Epithelial cell of proximal tubule (primary cell): Measurements from ENCODE around the gene IFT172. TPM values are rescaled to one million over a fixed set of nuclear protein-coding genes. Genes with fewer than 3 reads are reported as not detected.

ENCODE experiments used
- DNase-seq: peaks from one replicate; pipeline ENCODE4 v3.0.0-alpha.2; 2011; ENCODE audit warnings: low read depth
- H3K4me3 ChIP-seq: 2 replicates; pipeline ENCODE4 v1.5.1; 2011; ENCODE audit warnings: low read depth, mild to moderate bottlenecking, low read length
- total RNA-seq: library from RNA; depleted of rRNA; stranded (reverse); fragments of >200 nt; gene quantifications from 2 replicates; pipeline ENCODE4 v1.2.3, GENCODE V29; 2015
- TF ChIP-seq, protein P1 (sequence below): conservative IDR thresholded peaks from 2 replicates; pipeline ENCODE4 v1.5.1; 2012; ENCODE audit warnings: low read depth, mild to moderate bottlenecking, low read length

Gene IFT172
- total RNA-seq, 1 donor from 2014 or later: 3.7 TPM

GRCh38 chr2:27412419-27413152 lies 77.0 kb downstream of the IFT172 start:
- no peak for DNase-seq
- TF ChIP-seq, protein P1, sequence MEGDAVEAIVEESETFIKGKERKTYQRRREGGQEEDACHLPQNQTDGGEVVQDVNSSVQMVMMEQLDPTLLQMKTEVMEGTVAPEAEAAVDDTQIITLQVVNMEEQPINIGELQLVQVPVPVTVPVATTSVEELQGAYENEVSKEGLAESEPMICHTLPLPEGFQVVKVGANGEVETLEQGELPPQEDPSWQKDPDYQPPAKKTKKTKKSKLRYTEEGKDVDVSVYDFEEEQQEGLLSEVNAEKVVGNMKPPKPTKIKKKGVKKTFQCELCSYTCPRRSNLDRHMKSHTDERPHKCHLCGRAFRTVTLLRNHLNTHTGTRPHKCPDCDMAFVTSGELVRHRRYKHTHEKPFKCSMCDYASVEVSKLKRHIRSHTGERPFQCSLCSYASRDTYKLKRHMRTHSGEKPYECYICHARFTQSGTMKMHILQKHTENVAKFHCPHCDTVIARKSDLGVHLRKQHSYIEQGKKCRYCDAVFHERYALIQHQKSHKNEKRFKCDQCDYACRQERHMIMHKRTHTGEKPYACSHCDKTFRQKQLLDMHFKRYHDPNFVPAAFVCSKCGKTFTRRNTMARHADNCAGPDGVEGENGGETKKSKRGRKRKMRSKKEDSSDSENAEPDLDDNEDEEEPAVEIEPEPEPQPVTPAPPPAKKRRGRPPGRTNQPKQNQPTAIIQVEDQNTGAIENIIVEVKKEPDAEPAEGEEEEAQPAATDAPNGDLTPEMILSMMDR: no peak
- no peak overlapping the region for H3K4me3 ChIP-seq

- TF ChIP-seq, protein P1: no peak
- DNase-seq: no peak
- peak within 1 kb of the TSS; percentile 87 for H3K4me3 ChIP-seq
Measured at GRCh38 chr2:27409321-27410073, 80.0 kb downstream of the IFT172 start, which contains the start of gene PPM1G. Gene PPM1G (minus strand): TSS chr2:27409591. CDS start chr2:27409422, 169 bp downstream.

GRCh38 chr2:27408601-27409320 lies 80.8 kb downstream of the IFT172 start:
- DNase-seq: no peak
- TF ChIP-seq, protein P1: no peak
- H3K4me3 ChIP-seq: peak overlapping the region; percentile 87

GRCh38 chr2:27407798-27408491 lies 81.6 kb downstream of the IFT172 start:
- no peak for DNase-seq
- TF ChIP-seq, protein P1: peak; percentile 62
- H3K4me3 ChIP-seq: peak overlapping the region; percentile 87

DNA sequence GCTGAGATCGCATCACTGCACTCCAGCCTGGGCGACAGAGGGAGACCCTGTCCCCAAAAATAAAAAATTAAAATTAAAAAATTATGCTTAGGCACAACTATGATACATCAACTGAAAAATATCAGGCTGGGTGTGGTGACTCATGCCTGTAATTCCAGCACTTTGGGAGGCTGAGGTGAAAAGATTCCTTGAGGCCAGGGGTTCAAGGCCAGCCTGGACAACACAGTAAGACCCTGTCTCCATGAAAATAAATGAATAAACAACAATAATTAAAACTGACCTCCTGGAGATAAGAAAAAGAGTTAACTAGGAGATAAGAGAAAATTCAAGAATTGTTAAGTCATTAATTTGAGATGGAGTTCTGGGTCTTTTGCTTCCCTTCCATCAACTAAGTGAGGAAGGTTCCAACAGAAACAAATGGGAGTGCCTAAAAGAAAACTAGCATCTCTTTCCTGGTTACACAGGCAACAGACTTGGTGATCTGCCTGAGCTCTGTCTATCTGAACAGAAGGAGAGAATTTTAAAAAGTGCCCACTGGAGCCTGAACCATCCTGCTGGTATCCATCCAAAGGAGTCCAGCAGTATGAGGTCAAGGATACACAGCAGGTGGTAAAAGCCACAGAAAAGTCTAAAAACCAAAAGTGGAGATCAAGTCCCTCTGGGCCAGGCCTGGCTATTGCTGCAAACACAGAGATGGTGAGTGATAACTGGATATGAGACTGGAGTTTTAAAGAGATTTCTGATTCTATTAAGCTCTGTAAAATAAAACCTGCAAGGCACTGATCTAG lies 89.0 kb downstream of the IFT172 start:
- H3K4me3 ChIP-seq: no peak overlapping the region
- no peak for DNase-seq
- TF ChIP-seq, protein P1: no peak

GRCh38 chr2:27398962-27399361 lies 90.6 kb downstream of the IFT172 start:
- DNase-seq: no peak
- TF ChIP-seq, protein P1: no peak
- H3K4me3 ChIP-seq: no peak overlapping the region
